ENCODE results near the gene DDX41.

DDX41 gene

GRCh38 chr5:177470759-177471536 is 45.8 kb downstream of the DDX41 start:
- Histone ChIP-seq H3K4me3 (replicated peaks; ENCODE audit: low read depth, low read length) (no peak overlapping the region), H3K27me3 (replicated peaks; ENCODE audit: control insufficient read depth, insufficient read depth, low read length) (no peaks in the 10 kb centered on the region; the same call in none of the 2 replicates), H3K36me3 (ENCODE audit: control insufficient read depth, insufficient read depth, low read length) (no peaks in the 10 kb centered on the region)
- no peak for DNase-seq (ENCODE audit: extremely low read depth, insufficient read length)
- TF ChIP-seq CTCF (IDR thresholded peaks at IDR 0.05; ENCODE audit: insufficient read depth, low read length, poor library complexity, severe bottlenecking) = no peak

GRCh38 chr5:177469750-177470525 is 46.8 kb downstream of the DDX41 start:
- Histone ChIP-seq H3K36me3 (ENCODE audit: control insufficient read depth, insufficient read depth, low read length) (no peaks in the 10 kb centered on the region), H3K4me3 (replicated peaks; ENCODE audit: low read depth, low read length) (no peak overlapping the region)

GRCh38 chr5:177468685-177469628 is 47.8 kb downstream of the DDX41 start:
- no peak for TF ChIP-seq CTCF (IDR thresholded peaks at IDR 0.05; ENCODE audit: insufficient read depth, low read length, poor library complexity, severe bottlenecking)
- DNase-seq (ENCODE audit: extremely low read depth, insufficient read length) = no peak
- no peaks in the 10 kb centered on the region for H3K36me3 ChIP-seq (ENCODE audit: control insufficient read depth, insufficient read depth, low read length)
- no peak overlapping the region for H3K4me3 ChIP-seq (replicated peaks; ENCODE audit: low read depth, low read length)
- H3K27me3 ChIP-seq (replicated peaks; ENCODE audit: control insufficient read depth, insufficient read depth, low read length) = no peaks in the 10 kb centered on the region; the same call in none of the 2 replicates

More at GRCh38 chr5:177469750-177470525, 46.8 kb downstream of the DDX41 start:
- H3K27me3 ChIP-seq (replicated peaks; ENCODE audit: control insufficient read depth, insufficient read depth, low read length) = no peaks in the 10 kb centered on the region; the same call in none of the 2 replicates
- no peak for TF ChIP-seq CTCF (IDR thresholded peaks at IDR 0.05; ENCODE audit: insufficient read depth, low read length, poor library complexity, severe bottlenecking)
- no peak for DNase-seq (ENCODE audit: extremely low read depth, insufficient read length)

GRCh38 chr5:177468329-177468684 is 48.5 kb downstream of the DDX41 start:
- no peak for DNase-seq (ENCODE audit: extremely low read depth, insufficient read length)
- H3K4me3 ChIP-seq (replicated peaks; ENCODE audit: low read depth, low read length) = no peak overlapping the region
- no peaks in the 10 kb centered on the region; the same call in 1 of the 2 replicates for H3K27me3 ChIP-seq (replicated peaks; ENCODE audit: control insufficient read depth, insufficient read depth, low read length)
- no peaks in the 10 kb centered on the region for H3K36me3 ChIP-seq (ENCODE audit: control insufficient read depth, insufficient read depth, low read length)
- TF ChIP-seq CTCF (IDR thresholded peaks at IDR 0.05; ENCODE audit: insufficient read depth, low read length, poor library complexity, severe bottlenecking) = no peak

- DNase-seq (ENCODE audit: extremely low read depth, insufficient read length) = no peak
- H3K36me3 ChIP-seq (ENCODE audit: control insufficient read depth, insufficient read depth, low read length) = no peaks in the 10 kb centered on the region
- H3K4me3 ChIP-seq (replicated peaks; ENCODE audit: low read depth, low read length) = no peak overlapping the region
- TF ChIP-seq CTCF (IDR thresholded peaks at IDR 0.05; ENCODE audit: insufficient read depth, low read length, poor library complexity, severe bottlenecking) = no peak
- no peaks in the 10 kb centered on the region; the same call in 1 of the 2 replicates for H3K27me3 ChIP-seq (replicated peaks; ENCODE audit: control insufficient read depth, insufficient read depth, low read length)
Measured at GRCh38 chr5:177467436-177467835, 49.3 kb downstream of the DDX41 start.
